HT-29 (cell line): ENCODE results near the gene OR10J1. TPM values are rescaled to one million over a fixed set of nuclear protein-coding genes. Genes with fewer than 3 reads are reported as not detected.

Source experiments
- total RNA-seq: library from RNA; depleted of rRNA; stranded (reverse); fragments of >200 nt; shearing (Covaris generic); gene quantifications from 2 replicates; pipeline ENCODE4 v1.2.3, GENCODE V29; 2014; rRNA removed

OR10J1 gene
- total RNA-seq, 1 experiment from 2014 or later = not detected

Other genes starting within 250 kb of the OR10J1 start
- not detected in 2 replicates for gene ACKR1, start 234.8 kb upstream of the OR10J1 start, total RNA-seq
- not detected in 2 replicates for gene FCER1A, start 137.4 kb upstream of the OR10J1 start, total RNA-seq
- not detected in 2 replicates for gene OR10J4, start 7.5 kb upstream of the OR10J1 start, total RNA-seq
- not detected in 2 replicates for gene OR10J5, start 96.3 kb downstream of the OR10J1 start, total RNA-seq
- gene APCS, start 148.1 kb downstream of the OR10J1 start, total RNA-seq = not detected in 2 replicates